MM.1S (cell line): Measurements from ENCODE around the gene FGF16.
"Not testable (repeated sequence)": the region's sequence is repeated elsewhere in the genome, so short reads cannot be mapped to it uniquely, and the experiment has no call there.

Source experiments
- DNase-seq: peaks from one replicate; pipeline ENCODE4 v3.0.0-alpha.2; 2015
- H2AFZ ChIP-seq: fragments of 300-600 bp; sonication (generic); 2 replicates; pipeline ENCODE4 v1.6.0; 2016; ENCODE audit warnings: antibody characterized with exemption, low read length
- H3F3A ChIP-seq: fragments of 300-600 bp; sonication (generic); 2 replicates; pipeline ENCODE4 v1.6.1; 2016; ENCODE audit warnings: mild to moderate bottlenecking, antibody characterized with exemption, low read length, moderate library complexity, mixed read lengths; ENCODE audit not compliant: insufficient read depth
- H3K27ac ChIP-seq: fragments of 300-600 bp; sonication (generic); 2 replicates; pipeline ENCODE4 v1.5.1; 2016; ENCODE audit warnings: mild to moderate bottlenecking, low read length
- H3K27me3 ChIP-seq: fragments of 300-600 bp; sonication (generic); replicated peaks from 2 replicates; pipeline ENCODE4 v1.6.0; 2016; ENCODE audit warnings: low read length; ENCODE audit not compliant: insufficient read depth
- H3K36me3 ChIP-seq: fragments of 300-600 bp; sonication (generic); replicated peaks from 2 replicates; pipeline ENCODE4 v1.6.1; 2016; ENCODE audit warnings: mild to moderate bottlenecking, low read length, mixed read lengths; ENCODE audit not compliant: insufficient read depth
- H3K4me1 ChIP-seq: fragments of 300-600 bp; sonication (generic); 2 replicates; pipeline ENCODE4 v1.6.1; 2016; ENCODE audit warnings: low read length, mixed read lengths
- H3K4me2 ChIP-seq: fragments of 300-600 bp; sonication (generic); 2 replicates; pipeline ENCODE4 v1.6.0; 2016; ENCODE audit warnings: low read depth, low read length
- H3K4me3 ChIP-seq: fragments of 300-600 bp; sonication (generic); 2 replicates; pipeline ENCODE4 v1.5.1; 2016; ENCODE audit warnings: low read length, mixed read lengths
- H3K79me2 ChIP-seq: fragments of 300-600 bp; sonication (generic); 2 replicates; pipeline ENCODE4 v1.6.1; 2016; ENCODE audit warnings: mixed run types, low read length, mixed read lengths
- H3K9ac ChIP-seq: fragments of 300-600 bp; sonication (generic); 2 replicates; pipeline ENCODE4 v1.6.1; 2016; ENCODE audit warnings: low read length, mixed read lengths
- H3K9me2 ChIP-seq: fragments of 300-600 bp; sonication (generic); replicated peaks from 2 replicates; pipeline ENCODE4 v1.6.1; 2016; ENCODE audit warnings: mild to moderate bottlenecking, low read length, mixed read lengths; ENCODE audit not compliant: insufficient read depth
- H3K9me3 ChIP-seq: fragments of 300-600 bp; sonication (generic); replicated peaks from 2 replicates; pipeline ENCODE4 v1.6.1; 2016; ENCODE audit warnings: mild to moderate bottlenecking, low read length, mixed read lengths; ENCODE audit not compliant: insufficient read depth
- H4K20me1 ChIP-seq: fragments of 300-600 bp; sonication (generic); 2 replicates; pipeline ENCODE4 v1.6.1; 2016; ENCODE audit warnings: mild to moderate bottlenecking, low read length, moderate library complexity, mixed read lengths; ENCODE audit not compliant: insufficient read depth
- EZH2 ChIP-seq: fragments of 300-600 bp; sonication (generic); optimal IDR thresholded peaks from 2 replicates; pipeline ENCODE3; 2017; ENCODE audit warnings: low read depth, mild to moderate bottlenecking, antibody characterized with exemption, low read length, mixed read lengths
- EZH2phosphoT487 ChIP-seq: fragments of 300-600 bp; sonication (generic); IDR thresholded peaks from 2 replicates; pipeline ENCODE4 v1.6.1; 2018; ENCODE audit warnings: antibody characterized with exemption, low read length
- TF ChIP-seq, protein P1 (sequence below): fragments of 300-600 bp; sonication (generic); IDR thresholded peaks from 2 replicates; pipeline ENCODE4 v1.5.1; 2016; ENCODE audit warnings: antibody characterized with exemption, low read length, mixed read lengths

The FGF16 gene

DNA sequence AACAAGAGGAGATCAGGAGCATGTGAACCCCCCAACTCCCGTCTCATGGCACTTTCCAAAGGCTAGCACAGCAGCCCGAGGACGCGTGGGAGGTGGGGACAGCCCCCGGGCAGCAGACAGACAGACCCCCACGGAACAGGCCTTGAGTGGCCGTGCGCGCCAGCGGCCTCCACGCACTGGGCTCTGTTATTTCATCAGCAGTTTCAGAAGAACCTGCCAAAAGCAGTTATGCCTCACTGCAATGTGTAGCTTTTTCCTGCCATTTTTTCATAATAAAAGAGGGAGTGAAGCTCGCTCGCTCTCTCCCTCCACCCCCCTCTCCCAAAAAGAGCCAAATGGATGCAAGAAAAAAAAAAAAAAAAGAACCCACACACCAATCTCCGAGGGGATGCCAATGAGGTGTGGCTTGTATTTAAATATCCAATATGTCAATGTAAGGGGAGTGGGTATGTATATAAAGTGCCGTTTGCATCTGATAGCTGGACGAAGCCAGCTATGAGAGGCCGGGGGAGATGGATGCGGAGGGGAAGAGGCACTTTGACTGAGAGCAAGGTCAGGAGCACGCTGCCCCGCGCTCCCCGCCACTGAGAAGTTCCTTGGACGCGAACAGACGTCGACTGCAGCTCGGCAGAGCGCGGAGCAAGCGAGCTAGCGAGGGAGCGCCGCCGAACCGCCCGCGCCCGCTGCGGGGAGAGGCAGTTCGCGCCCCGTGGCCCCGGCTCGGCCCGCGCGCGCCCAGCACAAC, at the start of gene FGF16:
Gene FGF16 (plus strand): TSS at position 482 of the 745 bp plus-strand sequence. CDS start 286 bp downstream, outside the sequence.
- no peak for DNase-seq
- H3F3A ChIP-seq, result no peaks in the 10 kb centered on the region
- no peaks in the 10 kb centered on the region for H4K20me1 ChIP-seq
- no peaks in the 10 kb centered on the region for H3K79me2 ChIP-seq
- H3K9me2 ChIP-seq, result no peaks in the 10 kb centered on the region
- no peaks in the 10 kb centered on the region for H3K27me3 ChIP-seq
- no peak for TF ChIP-seq EZH2phosphoT487
- no peak for TF ChIP-seq EZH2
- TF ChIP-seq, protein P1, sequence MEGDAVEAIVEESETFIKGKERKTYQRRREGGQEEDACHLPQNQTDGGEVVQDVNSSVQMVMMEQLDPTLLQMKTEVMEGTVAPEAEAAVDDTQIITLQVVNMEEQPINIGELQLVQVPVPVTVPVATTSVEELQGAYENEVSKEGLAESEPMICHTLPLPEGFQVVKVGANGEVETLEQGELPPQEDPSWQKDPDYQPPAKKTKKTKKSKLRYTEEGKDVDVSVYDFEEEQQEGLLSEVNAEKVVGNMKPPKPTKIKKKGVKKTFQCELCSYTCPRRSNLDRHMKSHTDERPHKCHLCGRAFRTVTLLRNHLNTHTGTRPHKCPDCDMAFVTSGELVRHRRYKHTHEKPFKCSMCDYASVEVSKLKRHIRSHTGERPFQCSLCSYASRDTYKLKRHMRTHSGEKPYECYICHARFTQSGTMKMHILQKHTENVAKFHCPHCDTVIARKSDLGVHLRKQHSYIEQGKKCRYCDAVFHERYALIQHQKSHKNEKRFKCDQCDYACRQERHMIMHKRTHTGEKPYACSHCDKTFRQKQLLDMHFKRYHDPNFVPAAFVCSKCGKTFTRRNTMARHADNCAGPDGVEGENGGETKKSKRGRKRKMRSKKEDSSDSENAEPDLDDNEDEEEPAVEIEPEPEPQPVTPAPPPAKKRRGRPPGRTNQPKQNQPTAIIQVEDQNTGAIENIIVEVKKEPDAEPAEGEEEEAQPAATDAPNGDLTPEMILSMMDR, result no peak
- no peaks in the 10 kb centered on the region for H3K36me3 ChIP-seq
- no peak within 1 kb of the TSS for H3K27ac ChIP-seq
- H3K9ac ChIP-seq, result peak within 1 kb of the TSS; percentile 38; the same call in 1 of the 2 replicates
- H2AFZ ChIP-seq, result peak within 1 kb of the TSS; percentile 75
- peak within 1 kb of the TSS; percentile 66 for H3K4me3 ChIP-seq
- no peaks in the 10 kb centered on the region for H3K4me1 ChIP-seq
- peak within 1 kb of the TSS; percentile 86 for H3K4me2 ChIP-seq
- H3K9me3 ChIP-seq, result no peaks in the 10 kb centered on the region

DNA sequence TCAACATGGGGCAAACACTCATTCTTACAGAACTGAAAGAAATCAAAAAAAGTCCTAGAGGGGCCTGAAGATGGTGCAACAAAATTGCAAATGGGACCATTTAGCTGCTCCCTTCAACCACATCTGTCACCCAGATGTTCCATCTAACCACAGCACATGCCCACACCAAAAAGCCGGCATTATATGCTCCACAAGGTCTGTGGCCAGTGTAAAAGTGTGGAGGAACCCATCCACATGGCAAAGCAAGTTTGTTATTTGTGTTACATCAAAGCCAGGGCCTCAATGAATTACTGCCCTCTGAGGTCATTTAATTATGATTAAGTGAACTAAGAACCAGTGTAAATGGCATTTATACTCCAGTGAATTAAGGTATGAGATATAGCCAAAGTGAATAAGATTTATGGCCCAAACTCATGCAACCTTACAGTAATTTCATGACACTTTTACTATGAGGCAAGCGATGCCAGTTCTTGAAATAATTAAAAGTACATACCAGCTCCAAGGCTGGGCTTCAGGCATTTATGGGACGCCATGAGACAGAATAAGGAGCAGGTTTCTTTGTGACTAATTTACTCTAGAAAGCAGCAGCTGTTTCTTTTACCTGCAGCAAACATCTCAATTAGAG, 48.7 kb upstream of the FGF16 start:
- H3K4me3 ChIP-seq, result no peak overlapping the region
- H3K9me3 ChIP-seq, result no peaks in the 10 kb centered on the region
- H2AFZ ChIP-seq, result no peak overlapping the region
- no peaks in the 10 kb centered on the region for H4K20me1 ChIP-seq
- no peaks in the 10 kb centered on the region for H3K4me1 ChIP-seq
- no peak overlapping the region for H3K4me2 ChIP-seq
- no peaks in the 10 kb centered on the region for H3K9me2 ChIP-seq
- H3K36me3 ChIP-seq, result no peaks in the 10 kb centered on the region
- no peaks in the 10 kb centered on the region for H3K27me3 ChIP-seq
- no peak overlapping the region for H3K27ac ChIP-seq
- no peaks in the 10 kb centered on the region for H3F3A ChIP-seq
- H3K79me2 ChIP-seq, result no peaks in the 10 kb centered on the region
- TF ChIP-seq EZH2phosphoT487, result no peak
- TF ChIP-seq EZH2, result no peak
- TF ChIP-seq, protein P1, result no peak
- DNase-seq, result no peak
- H3K9ac ChIP-seq, result no peak overlapping the region

DNA sequence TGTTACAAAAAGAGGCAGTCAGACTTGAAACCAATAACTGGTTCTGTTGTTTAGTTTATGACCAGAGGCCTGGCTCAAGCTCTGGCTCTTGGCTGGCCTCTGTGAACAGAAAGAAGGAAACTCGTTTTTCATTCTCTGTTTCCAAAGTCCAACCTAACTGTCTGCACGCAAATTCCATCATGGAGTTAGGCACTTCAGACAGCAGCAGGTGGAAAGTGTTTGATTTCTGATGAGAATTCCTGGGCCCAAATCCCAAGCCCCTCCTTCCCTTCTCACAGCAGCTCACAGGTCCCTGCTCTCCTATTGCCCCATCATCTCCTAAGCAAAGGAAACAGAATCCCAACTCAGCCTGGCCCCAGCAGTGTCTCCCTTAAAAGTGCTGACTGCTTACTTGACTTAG, 42.8 kb upstream of the FGF16 start:
- no peak overlapping the region for H2AFZ ChIP-seq
- H3F3A ChIP-seq, result no peaks in the 10 kb centered on the region
- H3K9me3 ChIP-seq, result no peaks in the 10 kb centered on the region
- H3K4me1 ChIP-seq, result no peaks in the 10 kb centered on the region
- H3K9me2 ChIP-seq, result no peaks in the 10 kb centered on the region
- H3K27ac ChIP-seq, result no peak overlapping the region
- no peak overlapping the region for H3K9ac ChIP-seq
- TF ChIP-seq EZH2 (no peak), EZH2phosphoT487 (no peak)
- no peak overlapping the region for H3K4me2 ChIP-seq
- no peaks in the 10 kb centered on the region for H4K20me1 ChIP-seq
- no peaks in the 10 kb centered on the region for H3K27me3 ChIP-seq
- H3K79me2 ChIP-seq, result no peaks in the 10 kb centered on the region
- H3K36me3 ChIP-seq, result no peaks in the 10 kb centered on the region
- no peak overlapping the region for H3K4me3 ChIP-seq
- no peak for DNase-seq

DNA sequence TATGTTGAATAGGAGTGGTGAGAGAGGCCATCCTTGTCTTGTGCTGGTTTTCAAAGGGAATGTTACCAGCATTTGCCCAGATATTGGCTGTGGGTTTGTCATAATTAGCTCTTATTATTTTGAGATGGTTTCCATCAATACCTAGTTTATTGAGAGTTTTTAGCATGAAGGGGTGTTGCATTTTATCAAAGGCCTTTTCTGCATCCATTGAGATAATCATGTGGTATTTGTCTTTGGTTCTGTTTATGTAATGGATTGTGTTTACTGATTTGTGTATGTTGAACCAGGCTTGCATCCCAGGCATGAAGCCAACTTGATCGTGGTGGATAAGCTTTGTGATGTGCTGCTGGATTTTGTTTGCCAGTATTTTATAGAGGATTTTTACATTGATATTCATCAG, 39.4 kb upstream of the FGF16 start:
- H3K27me3 ChIP-seq, H3K4me3 ChIP-seq, H3F3A ChIP-seq, H3K36me3 ChIP-seq, H3K9me3 ChIP-seq, H3K27ac ChIP-seq, H3K4me2 ChIP-seq, H3K4me1 ChIP-seq, H2AFZ ChIP-seq, DNase-seq, H3K9ac ChIP-seq, H3K9me2 ChIP-seq, H4K20me1 ChIP-seq, H3K79me2 ChIP-seq: not testable (repeated sequence)
